OCI-LY3 (cell line): ENCODE results near the gene SFXN5.
"Not testable (repeated sequence)": the region's sequence is repeated elsewhere in the genome, so short reads cannot be mapped to it uniquely, and the experiment has no call there.

Source experiments
- H2AFZ ChIP-seq: fragments of 200-600, 300-600 bp; shearing (Covaris generic); 2 replicates; pipeline ENCODE4 v1.6.0; 2014; ENCODE audit warnings: antibody characterized with exemption, low read depth, low read length
- H3K27ac ChIP-seq: fragments of 200-600, 300-600 bp; sonication (generic); 2 replicates; pipeline ENCODE4 v1.5.1; 2014; ENCODE audit warnings: mild to moderate bottlenecking, low read length, moderate library complexity, mixed read lengths
- H3K27me3 ChIP-seq: fragments of 200-600, 300-600 bp; sonication (generic); 2 replicates; pipeline ENCODE4 v1.6.1; 2014; ENCODE audit warnings: low read depth, low read length, mixed read lengths
- H3K36me3 ChIP-seq: fragments of 200-600, 300-600 bp; sonication (generic); replicated peaks from 2 replicates; pipeline ENCODE3; 2014; ENCODE audit warnings: low read depth, low read length, mixed read lengths
- H3K4me1 ChIP-seq: fragments of 300-600, 200-600 bp; sonication (generic); 2 replicates; pipeline ENCODE4 v1.6.1; 2014; ENCODE audit warnings: low read length, mixed read lengths
- H3K4me2 ChIP-seq: fragments of 200-600, 300-600 bp; sonication (generic); 2 replicates; pipeline ENCODE4 v1.6.1; 2014; ENCODE audit warnings: low read length, mixed read lengths
- H3K4me3 ChIP-seq: fragments of 300-600, 200-600 bp; sonication (generic); 2 replicates; pipeline ENCODE4 v1.5.1; 2014; ENCODE audit warnings: antibody characterized with exemption, mild to moderate bottlenecking, low read length, moderate library complexity
- H3K79me2 ChIP-seq: fragments of 300-600, 200-600 bp; shearing (Covaris generic); 2 replicates; pipeline ENCODE4 v1.6.1; 2014; ENCODE audit warnings: mild to moderate bottlenecking, low read length, mixed read lengths
- H3K9ac ChIP-seq: fragments of 300-600, 200-600 bp; shearing (Covaris generic); 2 replicates; pipeline ENCODE4 v1.6.0; 2014; ENCODE audit warnings: mild to moderate bottlenecking, low read length, moderate library complexity
- H3K9me3 ChIP-seq: fragments of 200-600, 300-600 bp; shearing (Covaris generic); 2 replicates; pipeline ENCODE4 v1.6.1; 2014; ENCODE audit warnings: low read length, mixed read lengths; ENCODE audit not compliant: insufficient read depth
- H4K20me1 ChIP-seq: fragments of 200-600, 300-600 bp; sonication (generic); 2 replicates; pipeline ENCODE4 v1.6.1; 2016; ENCODE audit warnings: low read length, mixed read lengths; ENCODE audit not compliant: insufficient read depth
- EZH2phosphoT487 ChIP-seq: fragments of 200-600 bp; shearing (Covaris generic); IDR thresholded peaks from 2 replicates; pipeline ENCODE4 v1.6.1; 2018; ENCODE audit warnings: antibody characterized with exemption, mixed run types, low read depth
- TF ChIP-seq, protein P1 (sequence below): fragments of 200-600, 300-600 bp; sonication (generic); IDR thresholded peaks from 2 replicates; pipeline ENCODE4 v1.5.1; 2014; ENCODE audit warnings: antibody characterized with exemption, low read length, low read depth

The SFXN5 gene

DNA sequence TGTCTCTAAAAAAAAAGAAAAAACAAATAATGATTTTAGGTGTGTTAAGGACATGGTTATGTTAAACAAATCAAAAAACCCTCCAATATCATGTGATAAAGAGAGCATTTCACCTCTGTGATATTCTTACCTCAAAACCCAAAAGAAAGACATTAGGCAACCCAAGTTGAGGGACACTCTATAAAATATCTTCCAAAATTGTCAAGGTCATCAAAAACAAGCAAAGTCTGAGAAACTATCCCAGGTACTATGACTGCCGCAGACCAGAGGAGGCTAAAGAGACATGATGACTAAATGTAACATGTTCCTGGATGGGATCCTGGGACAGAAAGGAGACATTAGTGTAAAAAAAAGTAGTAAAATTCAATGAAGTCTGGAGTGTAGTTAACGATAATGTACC lies 4.5 kb downstream of the SFXN5 start:
- H3K4me3 ChIP-seq, result no peak overlapping the region
- H3K27me3 ChIP-seq, result no peaks in the 10 kb centered on the region
- no peak overlapping the region for H2AFZ ChIP-seq
- peaks cover 3% of the 10 kb centered on the region for H3K36me3 ChIP-seq
- H3K9me3 ChIP-seq, result no peaks in the 10 kb centered on the region
- no peak overlapping the region for H3K4me2 ChIP-seq
- 0 out of 2 replicates have a peak, but pooled peaks cover 3% of the 10 kb centered on the region for H4K20me1 ChIP-seq
- H3K9ac ChIP-seq, result no peak overlapping the region
- H3K79me2 ChIP-seq, result peaks cover 16% of the 10 kb centered on the region
- no peak overlapping the region for H3K27ac ChIP-seq
- peaks cover 9% of the 10 kb centered on the region for H3K4me1 ChIP-seq
- TF ChIP-seq, protein P1, sequence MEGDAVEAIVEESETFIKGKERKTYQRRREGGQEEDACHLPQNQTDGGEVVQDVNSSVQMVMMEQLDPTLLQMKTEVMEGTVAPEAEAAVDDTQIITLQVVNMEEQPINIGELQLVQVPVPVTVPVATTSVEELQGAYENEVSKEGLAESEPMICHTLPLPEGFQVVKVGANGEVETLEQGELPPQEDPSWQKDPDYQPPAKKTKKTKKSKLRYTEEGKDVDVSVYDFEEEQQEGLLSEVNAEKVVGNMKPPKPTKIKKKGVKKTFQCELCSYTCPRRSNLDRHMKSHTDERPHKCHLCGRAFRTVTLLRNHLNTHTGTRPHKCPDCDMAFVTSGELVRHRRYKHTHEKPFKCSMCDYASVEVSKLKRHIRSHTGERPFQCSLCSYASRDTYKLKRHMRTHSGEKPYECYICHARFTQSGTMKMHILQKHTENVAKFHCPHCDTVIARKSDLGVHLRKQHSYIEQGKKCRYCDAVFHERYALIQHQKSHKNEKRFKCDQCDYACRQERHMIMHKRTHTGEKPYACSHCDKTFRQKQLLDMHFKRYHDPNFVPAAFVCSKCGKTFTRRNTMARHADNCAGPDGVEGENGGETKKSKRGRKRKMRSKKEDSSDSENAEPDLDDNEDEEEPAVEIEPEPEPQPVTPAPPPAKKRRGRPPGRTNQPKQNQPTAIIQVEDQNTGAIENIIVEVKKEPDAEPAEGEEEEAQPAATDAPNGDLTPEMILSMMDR, result no peak
- TF ChIP-seq EZH2phosphoT487, result no peak

DNA sequence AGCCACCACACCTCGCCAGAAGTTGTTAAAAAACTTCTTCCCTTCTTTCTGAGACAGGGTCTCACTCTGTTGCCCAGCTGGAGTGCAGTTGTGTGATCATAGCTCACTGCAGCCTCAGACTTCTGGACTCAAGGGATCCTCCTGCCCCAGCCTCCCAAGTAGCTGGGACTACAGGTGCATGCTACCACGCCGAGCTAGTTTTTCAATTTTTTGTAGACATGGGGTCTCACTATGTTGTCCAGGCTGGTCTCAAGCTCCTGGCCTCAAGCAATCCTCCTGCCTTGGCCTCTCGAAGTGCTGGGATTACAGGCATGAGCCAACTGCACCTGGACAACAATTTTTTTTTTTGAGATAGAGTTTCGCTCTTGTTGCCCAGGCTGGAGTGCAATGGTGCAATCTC lies 6.4 kb downstream of the SFXN5 start:
- not testable (repeated sequence) for H3K4me3 ChIP-seq, H3K9me3 ChIP-seq, H3K27ac ChIP-seq, H2AFZ ChIP-seq, H3K36me3 ChIP-seq, H3K27me3 ChIP-seq, H3K9ac ChIP-seq, H3K4me2 ChIP-seq, H4K20me1 ChIP-seq, H3K4me1 ChIP-seq
- H3K79me2 ChIP-seq, result peaks cover 11% of the 10 kb centered on the region

GRCh38 chr2:73063909-73064875 lies 7.3 kb downstream of the SFXN5 start:
- H3K4me3 ChIP-seq, result no peak overlapping the region
- H2AFZ ChIP-seq, result no peak overlapping the region
- no peak overlapping the region for H3K27ac ChIP-seq
- H3K9ac ChIP-seq, result no peak overlapping the region
- H3K79me2 ChIP-seq, result 0 out of 2 replicates have a peak, but pooled peaks cover 3% of the 10 kb centered on the region
- TF ChIP-seq, protein P1, result no peak
- TF ChIP-seq EZH2phosphoT487, result no peak
- 0 out of 2 replicates have a peak, but pooled peaks cover 3% of the 10 kb centered on the region for H4K20me1 ChIP-seq
- H3K27me3 ChIP-seq, result no peaks in the 10 kb centered on the region
- no peaks in the 10 kb centered on the region for H3K9me3 ChIP-seq
- no peaks in the 10 kb centered on the region for H3K4me1 ChIP-seq
- no peak overlapping the region for H3K4me2 ChIP-seq
- peaks cover 3% of the 10 kb centered on the region for H3K36me3 ChIP-seq

- no peak overlapping the region for H3K9ac ChIP-seq
- H3K27ac ChIP-seq, result no peak overlapping the region
- no peak overlapping the region for H2AFZ ChIP-seq
- H3K36me3 ChIP-seq, result peaks cover 3% of the 10 kb centered on the region
- no peak overlapping the region for H3K4me3 ChIP-seq
- TF ChIP-seq, protein P1, result no peak
- TF ChIP-seq EZH2phosphoT487, result no peak
- no peaks in the 10 kb centered on the region for H3K9me3 ChIP-seq
- H3K4me2 ChIP-seq, result no peak overlapping the region
- no peaks in the 10 kb centered on the region for H3K27me3 ChIP-seq
- no peaks in the 10 kb centered on the region for H3K4me1 ChIP-seq
- H3K79me2 ChIP-seq, result no peaks in the 10 kb centered on the region
- H4K20me1 ChIP-seq, result 0 out of 2 replicates have a peak, but pooled peaks cover 3% of the 10 kb centered on the region
Observed at GRCh38 chr2:73063472-73063871, 8.0 kb downstream of the SFXN5 start.
